ENCODE measurements around the gene ZDHHC21. TPM values are rescaled to one million over a fixed set of nuclear protein-coding genes. Genes with fewer than 3 reads are reported as not detected.

ZDHHC21 gene
- total RNA-seq, 8 experiments from 2014 or later, result 5.3 to 17.1 (median 11.2) TPM

- no peak for ATAC-seq (replicated peaks in 6 of 8)
- no peak overlapping the region for H3K27ac ChIP-seq
- no peaks in the 10 kb centered on the region for H3K4me1 ChIP-seq (replicated peaks in 1 of 2)
- in situ Hi-C loops (cut with MboI; ENCODE audit: low pct_unique_long_range_greater_than_20kb in 2 of 9, low sequenced_read_pairs in 9 of 9, unreplicated experiment in 9 of 9), result no loop called here
- no peak overlapping the region for H3K4me3 ChIP-seq
- WGBS, 10 experiments, result 74 to 100% (median 87%) methylated on average over 1 to 4 of the region's 4 CpGs; no CpG with 5 or more reads in 1 of the 10 experiments
Measured at GRCh38 chr9:14573319-14573718, 119.9 kb downstream of the ZDHHC21 start.

DNA sequence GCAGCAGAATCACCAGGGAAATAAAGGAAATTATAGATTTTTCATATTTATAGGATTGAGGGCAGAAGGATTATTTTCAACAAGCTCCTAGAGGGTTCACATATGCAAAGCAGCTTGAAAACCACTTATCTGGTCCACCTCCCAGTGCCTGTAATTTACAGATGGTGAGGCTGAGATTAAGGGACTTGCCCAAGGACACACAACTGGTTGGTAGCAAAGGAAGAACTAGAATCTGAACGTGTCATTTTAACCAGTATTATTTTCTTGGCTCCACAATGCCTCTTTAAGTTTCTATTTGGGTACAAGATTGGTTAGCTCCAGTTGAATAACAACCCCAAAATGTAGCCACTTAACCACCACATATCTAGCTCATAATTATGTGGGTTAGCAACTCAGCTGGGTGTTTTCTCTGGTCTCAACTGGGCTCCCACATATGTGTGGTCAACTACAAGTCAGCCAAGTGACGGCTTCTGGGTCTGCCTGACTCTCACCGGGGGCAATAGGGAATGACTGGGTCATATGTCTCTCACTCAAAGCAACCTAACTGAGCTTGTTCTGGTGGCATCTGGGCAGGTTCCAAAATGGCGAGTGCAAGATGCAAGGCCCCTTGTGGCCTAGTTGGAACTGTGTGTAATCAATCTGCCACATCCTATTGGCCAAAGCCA is 127.7 kb downstream of the ZDHHC21 start:
- Histone ChIP-seq H3K27ac (no peak overlapping the region), H3K4me3 (no peak overlapping the region), H3K4me1 (replicated peaks in 1 of 2) (peaks cover 7 to 16% of the 10 kb centered on the region in 2 donors)
- no peak for ATAC-seq (replicated peaks in 6 of 8)
- 7 to 100% (median 71%) methylated on average over 1 to 4 of the region's 4 CpGs; no CpG with 5 or more reads in 4 of the 10 experiments for WGBS, 10 experiments
- in situ Hi-C loops (cut with MboI; ENCODE audit: low pct_unique_long_range_greater_than_20kb in 2 of 9, low sequenced_read_pairs in 9 of 9, unreplicated experiment in 9 of 9), result no loop called here

- peak in 7 of 8 experiments; percentile 19 to 87 (median 73) for ATAC-seq (replicated peaks in 6 of 8)
- H3K4me3 ChIP-seq, result no peak overlapping the region
- in situ Hi-C loops (cut with MboI; ENCODE audit: low pct_unique_long_range_greater_than_20kb in 2 of 9, low sequenced_read_pairs in 9 of 9, unreplicated experiment in 9 of 9), result no loop called here
- WGBS, 10 experiments, result 12 to 97% (median 49%) methylated on average over 1 to 7 of the region's 9 CpGs; no CpG with 5 or more reads in 3 of the 10 experiments
- no peak overlapping the region for H3K27ac ChIP-seq
- peaks cover 7 to 16% of the 10 kb centered on the region in 2 donors for H3K4me1 ChIP-seq (replicated peaks in 1 of 2)
Measured at GRCh38 chr9:14563902-14564624, 129.2 kb downstream of the ZDHHC21 start.

- Histone ChIP-seq H3K4me3 (no peak overlapping the region), H3K4me1 (replicated peaks in 1 of 2) (peaks cover 7 to 16% of the 10 kb centered on the region in 2 donors), H3K27ac (no peak overlapping the region)
- 0 to 62% (median 31%) methylated on average over 1 to 8 of the region's 9 CpGs for WGBS, 10 experiments
- ATAC-seq (replicated peaks in 6 of 8), result peak in 5 of 8 experiments; percentile 30 to 67 (median 47)
- in situ Hi-C loops (cut with MboI; ENCODE audit: low pct_unique_long_range_greater_than_20kb in 2 of 9, low sequenced_read_pairs in 9 of 9, unreplicated experiment in 9 of 9), result no loop called here
Measured at GRCh38 chr9:14561929-14562405, 131.3 kb downstream of the ZDHHC21 start.

Other genes starting within 250 kb of the ZDHHC21 start
- under 1 TPM in 4 of 8 experiments, not detected in 4; 0.24 to 0.50 (median 0.34) TPM for gene CER1, start 29.3 kb upstream of the ZDHHC21 start, total RNA-seq
- 10 to 100 TPM in 1 of 8 experiments, 1 to 10 TPM in 5, under 1 TPM in 2; 0.42 to 55.6 (median 1.7) TPM for gene FREM1, start 217.0 kb upstream of the ZDHHC21 start, total RNA-seq